SK-N-SH (cell line): ENCODE measurements around the gene AGMO. TPM values are rescaled to one million over a fixed set of nuclear protein-coding genes. Genes with fewer than 3 reads are reported as not detected.

Source experiments
- CTCF ChIA-PET: fragments of 300-600, 350-600 bp; formaldehyde crosslinking; extraction: SDS; loops from one replicate; lab custom pipeline; 2021; lab: Yijun Ruan, JAX
- POLR2A ChIA-PET: fragments of 350-600 bp; sonication (Branson Sonifier 250); formaldehyde crosslinking; extraction: SDS; loops from one replicate; lab custom pipeline; 2020; ENCODE audit warnings: antibody characterized with exemption, inconsistent platforms; lab: Yijun Ruan, JAX
- DNase-seq: peaks from one replicate; pipeline ENCODE4 v3.0.0; 2012
- H2AFZ ChIP-seq: fragments of 200-600 bp; sonication (generic); 2 replicates; pipeline ENCODE4 v1.8.1; 2016; ENCODE audit warnings: antibody characterized with exemption, mild to moderate bottlenecking, low read depth
- H3F3A ChIP-seq: fragments of 200-600 bp; sonication (generic); replicated peaks from 2 replicates; pipeline ENCODE3; 2016; ENCODE audit warnings: antibody characterized with exemption, mild to moderate bottlenecking; ENCODE audit not compliant: insufficient read depth
- H3K27ac ChIP-seq, 2 experiments: fragments of 200-500 bp in 1 of 2; fragments of 200-600 bp in 1 of 2; sonication (Bioruptor generic) in 1 of 2; sonication (generic), shearing (Covaris generic) in 1 of 2; 2 replicates each; pipeline versions ENCODE4 v1.5.1 to v1.6.1; 2014 to 2016; ENCODE audit warnings: low read depth in 2 of 2, inconsistent platforms in 1 of 2, low read length in 1 of 2, mild to moderate bottlenecking in 1 of 2, mixed read lengths in 1 of 2
- H3K27me3 ChIP-seq: fragments of 200-600 bp; sonication (generic), shearing (Covaris generic); 2 replicates; pipeline ENCODE4 v1.6.1; 2016; ENCODE audit warnings: mixed run types; ENCODE audit not compliant: insufficient read depth
- H3K36me3 ChIP-seq, 2 experiments: fragments of 200-500 bp in 1 of 2; fragments of 200-600 bp in 1 of 2; sonication (Bioruptor generic) in 1 of 2; sonication (generic) in 1 of 2; replicated peaks in 1 of 2; 2 replicates each; pipeline versions ENCODE3 to v1.5.1; 2014 to 2016; ENCODE audit warnings: low read length in 1 of 2, mild to moderate bottlenecking in 1 of 2; ENCODE audit not compliant: insufficient read depth in 2 of 2, control insufficient read depth in 1 of 2
- H3K4me1 ChIP-seq, 2 experiments: fragments of 200-500 bp in 1 of 2; fragments of 200-600 bp in 1 of 2; sonication (Bioruptor generic) in 1 of 2; sonication (generic), shearing (Covaris generic) in 1 of 2; 2 replicates each; pipeline versions ENCODE4 v1.5.1 to v1.6.1; 2014 to 2016; ENCODE audit warnings: low read depth in 1 of 2, low read length in 1 of 2, mixed run types in 1 of 2; ENCODE audit not compliant: insufficient read depth in 2 of 2, control insufficient read depth in 1 of 2
- H3K4me2 ChIP-seq: fragments of 200-600 bp; sonication (generic), shearing (Covaris generic); 2 replicates; pipeline ENCODE4 v1.6.1; 2017; ENCODE audit warnings: mixed run types
- H3K4me3 ChIP-seq, 2 experiments: fragments of 200-500 bp in 1 of 2; fragments of 200-600 bp in 1 of 2; sonication (Bioruptor generic) in 1 of 2; sonication (generic), shearing (Covaris generic) in 1 of 2; 2 replicates each; pipeline versions ENCODE4 v1.5.1 to v1.8.1; 2014 to 2016; ENCODE audit warnings: low read depth in 2 of 2, inconsistent platforms in 1 of 2, low read length in 1 of 2, mild to moderate bottlenecking in 1 of 2, mixed read lengths in 1 of 2, moderate library complexity in 1 of 2
- H3K79me2 ChIP-seq: fragments of 200-600 bp; sonication (generic); 2 replicates; pipeline ENCODE4 v1.8.1; 2017; ENCODE audit warnings: mild to moderate bottlenecking; ENCODE audit not compliant: insufficient read depth
- H3K9ac ChIP-seq: fragments of 200-600 bp; sonication (generic); 2 replicates; pipeline ENCODE4 v1.6.1; 2017; ENCODE audit warnings: mixed run types
- H3K9me2 ChIP-seq: fragments of 200-600 bp; sonication (generic); 2 replicates; pipeline ENCODE4 v1.6.1; 2017; ENCODE audit warnings: mixed run types
- H3K9me3 ChIP-seq: fragments of 200-600 bp; sonication (generic); 2 replicates; pipeline ENCODE4 v1.6.1; 2017; ENCODE audit warnings: mixed run types, mild to moderate bottlenecking, moderate library complexity
- H4K20me1 ChIP-seq: fragments of 200-600 bp; sonication (generic); 2 replicates; pipeline ENCODE4 v1.6.1; 2017; ENCODE audit warnings: mild to moderate bottlenecking, mixed run types; ENCODE audit not compliant: insufficient read depth
- CHD2 ChIP-seq: fragments of 150-350 bp; IDR thresholded peaks from 2 replicates; pipeline ENCODE4 v1.6.1; 2018; ENCODE audit warnings: low read length; ENCODE audit not compliant: partially characterized antibody
- CTCF ChIP-seq: fragments of 200-600 bp; sonication (generic); IDR thresholded peaks from 2 replicates; pipeline ENCODE4 v1.6.1; 2017; ENCODE audit warnings: antibody characterized with exemption, mild to moderate bottlenecking, moderate library complexity
- ELF1 ChIP-seq: IDR thresholded peaks from 2 replicates; pipeline ENCODE4 v1.4.0; 2012
- EP300 ChIP-seq, 2 experiments: IDR thresholded peaks; 2 replicates each; pipeline versions ENCODE4 v1.4.0 to v1.6.1; 2012; ENCODE audit warnings: borderline replicate concordance in 1 of 2, low read depth in 1 of 2, low read length in 1 of 2
- EZH2phosphoT487 ChIP-seq: fragments of 200-600 bp; sonication (generic); IDR thresholded peaks from 2 replicates; pipeline ENCODE4 v1.6.1; 2017; ENCODE audit warnings: low read depth, mixed run types, mild to moderate bottlenecking, antibody characterized with exemption, moderate library complexity, borderline replicate concordance
- FOSL2 ChIP-seq: IDR thresholded peaks from 2 replicates; pipeline ENCODE4 v1.4.0; 2012; ENCODE audit warnings: low read depth, mild to moderate bottlenecking, moderate library complexity, borderline replicate concordance
- FOXJ3 ChIP-seq: sonication (generic); formaldehyde crosslinking; IDR thresholded peaks from 2 replicates; pipeline ENCODE4 v1.5.1; 2020; ENCODE audit warnings: mild to moderate bottlenecking, missing genetic modification reagents
- GABPA ChIP-seq: IDR thresholded peaks from 2 replicates; pipeline ENCODE4 v1.4.0; 2012; ENCODE audit warnings: low read depth, mild to moderate bottlenecking
- IRF3 ChIP-seq: fragments of 150-350 bp; IDR thresholded peaks from 2 replicates; pipeline ENCODE4 v1.6.1; 2016; ENCODE audit warnings: mild to moderate bottlenecking, low read depth, low read length
- MAX ChIP-seq: IDR thresholded peaks from 2 replicates; pipeline ENCODE4 v1.4.0; 2012; ENCODE audit warnings: low read depth
- MEF2A ChIP-seq: IDR thresholded peaks from 2 replicates; pipeline ENCODE4 v1.4.0; 2012; ENCODE audit warnings: low read depth, borderline replicate concordance
- MXI1 ChIP-seq: IDR thresholded peaks from 2 replicates; pipeline ENCODE4 v1.6.1; 2012; ENCODE audit warnings: mild to moderate bottlenecking, low read depth, low read length, improper control_type of control experiment
- PBX3 ChIP-seq: IDR thresholded peaks from 2 replicates; pipeline ENCODE4; 2012
- RAD21 ChIP-seq: IDR thresholded peaks from 2 replicates; pipeline ENCODE4 v1.6.1; 2012; ENCODE audit warnings: mild to moderate bottlenecking, low read length
- REST ChIP-seq: IDR thresholded peaks from 2 replicates; pipeline ENCODE4 v1.6.1; 2012; ENCODE audit warnings: mild to moderate bottlenecking, low read depth, low read length, moderate library complexity
- RFX5 ChIP-seq: IDR thresholded peaks from 2 replicates; pipeline ENCODE4 v1.6.1; 2012; ENCODE audit warnings: mild to moderate bottlenecking, improper control_type of control experiment, low read length
- RXRA ChIP-seq: IDR thresholded peaks from 2 replicates; pipeline ENCODE4 v1.4.0; 2012; ENCODE audit warnings: low read depth, mild to moderate bottlenecking, borderline replicate concordance
- TAF1 ChIP-seq: IDR thresholded peaks from 2 replicates; pipeline ENCODE4 v1.6.1; 2012; ENCODE audit warnings: low read depth, mild to moderate bottlenecking, low read length, moderate library complexity, borderline replicate concordance
- USF2 ChIP-seq: fragments of 150-350 bp; IDR thresholded peaks from 2 replicates; pipeline ENCODE4 v1.6.1; 2017; ENCODE audit warnings: antibody characterized with exemption, low read length, low read depth, borderline replicate concordance
- polyA plus RNA-seq, 3 experiments: library from polyadenylated mRNA; depleted of rRNA; stranded (reverse); fragments of >200 nt; gene quantifications; 2 replicates each; pipeline ENCODE4 v1.2.3, GENCODE V29; 2012

AGMO gene
- polyA plus RNA-seq, 1 of the 3 experiments (the other 2 are of a cell fraction) = 0.05 TPM

- H3K4me2 ChIP-seq = 0 out of 2 replicates have a peak overlapping the region, but pooled peaks have one; percentile 8
Measured at GRCh38 chr7:15557686-15558085, 4.1 kb downstream of the AGMO start.

More at GRCh38 chr7:15557686-15558085, 4.1 kb downstream of the AGMO start:
- H3K9me3 ChIP-seq = no peaks in the 10 kb centered on the region
- peak overlapping the region; percentile 56; the same call in 1 of the 2 replicates for H2AFZ ChIP-seq
- H3K79me2 ChIP-seq = no peaks in the 10 kb centered on the region
- peaks cover 3% of the 10 kb centered on the region for H3F3A ChIP-seq
- no peak overlapping the region for H3K27ac ChIP-seq
- CTCF ChIA-PET = no interaction called here
- peaks cover 5 to 10% of the 10 kb centered on the region in 2 experiments; a peak in 3 of 4 replicates for H3K4me1 ChIP-seq
- H3K4me3 ChIP-seq = no peak overlapping the region
- no peaks in the 10 kb centered on the region; the same call in 1 of the 2 replicates for H3K27me3 ChIP-seq
- H3K9ac ChIP-seq = no peak overlapping the region; the same call in 1 of the 2 replicates
- TF ChIP-seq ELF1 = no peak
- TF ChIP-seq USF2 = no peak
- no peak for TF ChIP-seq PBX3
- TF ChIP-seq FOSL2 = no peak
- TF ChIP-seq RAD21 = no peak
- TF ChIP-seq CTCF = no peak
- no peak for TF ChIP-seq MAX
- TF ChIP-seq CHD2 = no peak
- TF ChIP-seq MXI1 = no peak
- no peak for TF ChIP-seq EP300 (IDR thresholded peaks at IDR 0.05; ENCODE audit: borderline replicate concordance in 1 of 2, low read depth in 1 of 2, low read length in 1 of 2)
- no peak for TF ChIP-seq FOXJ3 (CRISPR knock-in tag)
- no peak for TF ChIP-seq IRF3
- TF ChIP-seq GABPA = no peak
- no peak for TF ChIP-seq RFX5
- TF ChIP-seq EZH2phosphoT487 = no peak
- no peak for TF ChIP-seq MEF2A
- no peak for TF ChIP-seq RXRA
- TF ChIP-seq TAF1 = no peak
- no peak for TF ChIP-seq REST
- no peak for DNase-seq
- POLR2A ChIA-PET = no interaction called here
- no peaks in the 10 kb centered on the region for H4K20me1 ChIP-seq
- H3K36me3 ChIP-seq = no peaks in the 10 kb centered on the region
- no peaks in the 10 kb centered on the region for H3K9me2 ChIP-seq
